Urothelium cell line (cell line): ENCODE results near the gene ATP23.
A peak's percentile ranks its signal among the peaks of the same experiment; 100 is the strongest.

Source experiments
- DNase-seq: peaks from one replicate; pipeline ENCODE4 v3.0.0; 2011; ENCODE audit warnings: low spot score, mixed read lengths
- FAIRE-seq: peaks from 2 replicates; lab custom pipeline; 2011; peaks lifted over from hg19 to GRCh38; lab: Jason Lieb, UNC

The ATP23 gene

GRCh38 chr12:57941165-57941894 is at the start of gene ATP23:
Gene ATP23, plus strand, starts transcription at chr12:57941567. Its CDS starts 135 bp downstream, at chr12:57941702.
- DNase-seq (peak; percentile 97), FAIRE-seq (peak; percentile 86)

GRCh38 chr12:57892232-57892972 is 49.0 kb upstream of the ATP23 start:
- DNase-seq (no peak), FAIRE-seq (no peak)

GRCh38 chr12:57893431-57894353 is 47.7 kb upstream of the ATP23 start:
- DNase-seq (peak; percentile 73), FAIRE-seq (no peak)

GRCh38 chr12:57894399-57895292 is 46.7 kb upstream of the ATP23 start:
- no peak for DNase-seq

GRCh38 chr12:57895389-57896114 is 45.8 kb upstream of the ATP23 start:
- no peak for DNase-seq
- FAIRE-seq, result no peak

More at GRCh38 chr12:57894399-57895292, 46.7 kb upstream of the ATP23 start:
- FAIRE-seq, result no peak

GRCh38 chr12:57896115-57896433 is 45.3 kb upstream of the ATP23 start:
- DNase-seq, result no peak
- FAIRE-seq, result no peak

GRCh38 chr12:57896434-57897201 is 44.7 kb upstream of the ATP23 start:
- FAIRE-seq, result no peak
- peak; percentile 72 for DNase-seq

- DNase-seq (no peak), FAIRE-seq (peak; percentile 71)
These were observed 43.9 kb upstream of the ATP23 start for GRCh38 chr12:57897286-57897974.

- no peak for DNase-seq
- FAIRE-seq, result no peak
These were observed 42.9 kb upstream of the ATP23 start for GRCh38 chr12:57898308-57898970.

GRCh38 chr12:57899010-57899662 is 42.2 kb upstream of the ATP23 start:
- DNase-seq (no peak), FAIRE-seq (no peak)

GRCh38 chr12:57902478-57902969 is 38.8 kb upstream of the ATP23 start:
- FAIRE-seq, result no peak
- DNase-seq, result no peak

- DNase-seq (no peak), FAIRE-seq (no peak)
These were observed 36.9 kb upstream of the ATP23 start for GRCh38 chr12:57904426-57904825.

- peak; percentile 30 for FAIRE-seq
These were observed 36.2 kb upstream of the ATP23 start for GRCh38 chr12:57904848-57905811.

GRCh38 chr12:57905812-57906475 is 35.4 kb upstream of the ATP23 start:
- FAIRE-seq, result no peak
- no peak for DNase-seq

More at GRCh38 chr12:57904848-57905811, 36.2 kb upstream of the ATP23 start:
- DNase-seq, result peak; percentile 87

GRCh38 chr12:57906821-57907220 is 34.5 kb upstream of the ATP23 start:
- FAIRE-seq, result no peak
- no peak for DNase-seq
